GM12891 (cell line): ENCODE results near the gene BCKDK.

Experiments
- PAX5 ChIP-seq: IDR thresholded peaks from 2 replicates; pipeline ENCODE4 v1.6.1; 2011; ENCODE audit warnings: low read length, moderate library complexity, mild to moderate bottlenecking; ENCODE audit not compliant: insufficient read depth, severe bottlenecking
- POLR2A ChIP-seq: IDR thresholded peaks from 2 replicates; pipeline ENCODE4 v1.6.1; 2011; ENCODE audit warnings: low read depth, low read length, control low read depth
- POLR2AphosphoS5 ChIP-seq: IDR thresholded peaks from 2 replicates; pipeline ENCODE4 v1.6.1; 2011; ENCODE audit warnings: low read depth, low read length, control low read depth
- POU2F2 ChIP-seq: IDR thresholded peaks from 2 replicates; pipeline ENCODE4 v1.6.1; 2011; ENCODE audit warnings: low read depth, mild to moderate bottlenecking, control low read depth, low read length, moderate library complexity
- SPI1 ChIP-seq: IDR thresholded peaks from 2 replicates; pipeline ENCODE4 v1.6.1; 2011; ENCODE audit warnings: low read depth, low read length, control low read depth
- TAF1 ChIP-seq: IDR thresholded peaks from 2 replicates; pipeline ENCODE4 v1.6.1; 2011; ENCODE audit warnings: low read depth, low read length, control low read depth

DNA sequence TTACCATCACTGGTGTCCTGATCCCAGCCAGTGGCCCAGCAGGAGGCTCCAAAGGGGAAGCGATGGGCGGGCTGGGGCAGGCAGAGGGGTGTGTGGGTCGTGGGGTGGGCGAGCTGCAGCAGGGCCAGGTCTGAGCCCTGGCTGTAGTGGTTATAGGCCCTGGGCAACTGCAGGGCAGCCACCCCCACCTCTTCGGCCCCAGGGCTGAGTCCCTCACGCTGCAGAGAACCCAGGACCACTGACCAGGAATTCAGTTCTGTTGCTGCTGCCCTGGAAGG is 21.6 kb upstream of the BCKDK start:
- TF ChIP-seq POLR2AphosphoS5 (no peak), POLR2A (no peak), TAF1 (no peak), POU2F2 (no peak), PAX5 (no peak), SPI1 (no peak)
